ENCODE measurements around the gene UBXN2A. TPM values are rescaled to one million over a fixed set of nuclear protein-coding genes. Genes with fewer than 3 reads are reported as not detected.

Gene UBXN2A
- total and polyA plus RNA-seq, 4 donors, result 4.7 to 23.3 (median 8.1) TPM

DNA sequence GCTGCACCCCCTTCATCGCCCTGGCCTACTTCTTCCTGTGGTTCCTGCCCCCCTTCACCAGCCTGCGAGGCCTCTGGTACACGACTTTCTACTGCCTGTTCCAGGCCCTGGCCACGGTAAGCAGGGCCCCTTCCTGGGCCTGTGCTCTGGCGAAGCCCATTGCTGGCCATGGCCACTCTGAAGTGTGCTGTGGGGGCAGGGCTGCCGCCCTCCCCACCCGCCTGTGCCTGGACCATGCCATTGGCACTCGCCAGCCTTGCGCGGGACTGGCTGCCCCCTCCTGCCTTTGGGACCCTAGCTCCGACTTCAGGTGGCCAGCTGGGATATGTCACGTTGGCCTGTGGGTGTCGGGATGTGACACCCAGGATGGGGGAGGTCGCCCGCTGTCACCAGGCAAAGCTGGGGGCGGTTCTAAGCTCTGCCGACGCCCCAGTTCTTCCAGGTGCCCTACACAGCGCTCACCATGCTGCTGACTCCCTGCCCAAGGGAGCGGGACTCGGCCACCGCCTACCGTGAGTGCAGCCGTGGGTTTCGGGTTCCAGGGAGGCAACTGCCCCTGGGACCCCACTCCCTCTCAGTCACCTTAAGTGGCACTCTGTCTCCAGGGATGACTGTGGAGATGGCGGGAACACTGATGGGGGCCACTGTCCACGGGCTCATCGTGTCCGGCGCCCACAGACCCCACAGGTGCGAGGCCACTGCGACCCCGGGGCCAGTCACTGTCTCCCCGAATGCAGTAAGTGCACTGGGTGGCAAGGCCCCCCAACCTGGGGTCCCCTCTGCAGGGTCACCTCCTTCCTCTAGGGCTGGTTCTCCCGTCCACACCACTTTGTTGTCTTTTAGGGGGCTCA, 76.8 kb downstream of the UBXN2A start:
- H3K27me3 ChIP-seq (ENCODE audit: control insufficient read depth in 3 of 3, insufficient read depth in 3 of 3, low read length in 2 of 3), result no peaks in the 10 kb centered on the region
- no peak overlapping the region for H3K4me3 ChIP-seq
- no peaks in the 10 kb centered on the region for H3K4me1 ChIP-seq (ENCODE audit: control insufficient read depth in 5 of 5, insufficient read depth in 5 of 5, low read length in 5 of 5)
- H3K9ac ChIP-seq (ENCODE audit: insufficient read depth in 1 of 2, low read length in 2 of 2), result no peak overlapping the region
- DNase-seq, result no peak
- H3K36me3 ChIP-seq (ENCODE audit: control insufficient read depth in 4 of 4, insufficient read depth in 4 of 4, low read length in 4 of 4), result no peaks in the 10 kb centered on the region
- TF ChIP-seq, protein P1, sequence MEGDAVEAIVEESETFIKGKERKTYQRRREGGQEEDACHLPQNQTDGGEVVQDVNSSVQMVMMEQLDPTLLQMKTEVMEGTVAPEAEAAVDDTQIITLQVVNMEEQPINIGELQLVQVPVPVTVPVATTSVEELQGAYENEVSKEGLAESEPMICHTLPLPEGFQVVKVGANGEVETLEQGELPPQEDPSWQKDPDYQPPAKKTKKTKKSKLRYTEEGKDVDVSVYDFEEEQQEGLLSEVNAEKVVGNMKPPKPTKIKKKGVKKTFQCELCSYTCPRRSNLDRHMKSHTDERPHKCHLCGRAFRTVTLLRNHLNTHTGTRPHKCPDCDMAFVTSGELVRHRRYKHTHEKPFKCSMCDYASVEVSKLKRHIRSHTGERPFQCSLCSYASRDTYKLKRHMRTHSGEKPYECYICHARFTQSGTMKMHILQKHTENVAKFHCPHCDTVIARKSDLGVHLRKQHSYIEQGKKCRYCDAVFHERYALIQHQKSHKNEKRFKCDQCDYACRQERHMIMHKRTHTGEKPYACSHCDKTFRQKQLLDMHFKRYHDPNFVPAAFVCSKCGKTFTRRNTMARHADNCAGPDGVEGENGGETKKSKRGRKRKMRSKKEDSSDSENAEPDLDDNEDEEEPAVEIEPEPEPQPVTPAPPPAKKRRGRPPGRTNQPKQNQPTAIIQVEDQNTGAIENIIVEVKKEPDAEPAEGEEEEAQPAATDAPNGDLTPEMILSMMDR (IDR thresholded peaks at IDR 0.05; ENCODE audit: control extremely low read depth, extremely low read depth), result no peak
- H3K27ac ChIP-seq (ENCODE audit: low read depth in 1 of 2, low read length in 1 of 2), result no peak overlapping the region
- 92 to 93% methylated on average over 35 of the region's 35 CpGs for WGBS, 2 donors
- ATAC-seq (ENCODE audit: insufficient read depth, low FRiP score), result no peak
- no peaks in the 10 kb centered on the region for H3K9me3 ChIP-seq (ENCODE audit: control insufficient read depth in 4 of 4, insufficient read depth in 3 of 4, low read length in 3 of 4)

GRCh38 chr2:24017711-24018110, 77.4 kb downstream of the UBXN2A start:
- Histone ChIP-seq H3K27me3 (ENCODE audit: control insufficient read depth in 3 of 3, insufficient read depth in 3 of 3, low read length in 2 of 3) (no peaks in the 10 kb centered on the region), H3K27ac (ENCODE audit: low read depth in 1 of 2, low read length in 1 of 2) (no peak overlapping the region), H3K4me3 (no peak overlapping the region), H3K9ac (ENCODE audit: insufficient read depth in 1 of 2, low read length in 2 of 2) (no peak overlapping the region), H3K36me3 (ENCODE audit: control insufficient read depth in 4 of 4, insufficient read depth in 4 of 4, low read length in 4 of 4) (peaks cover 0 to 2% (median 0%) of the 10 kb centered on the region in 4 donors), H3K4me1 (ENCODE audit: control insufficient read depth in 5 of 5, insufficient read depth in 5 of 5, low read length in 5 of 5) (no peaks in the 10 kb centered on the region), H3K9me3 (ENCODE audit: control insufficient read depth in 4 of 4, insufficient read depth in 3 of 4, low read length in 3 of 4) (no peaks in the 10 kb centered on the region)
- DNase-seq (no peak), ATAC-seq (ENCODE audit: insufficient read depth, low FRiP score) (no peak)
- 84 to 88% methylated on average over 7 to 8 of the region's 8 CpGs for WGBS, 2 donors
- TF ChIP-seq, protein P1 (IDR thresholded peaks at IDR 0.05; ENCODE audit: control extremely low read depth, extremely low read depth), result no peak

DNA sequence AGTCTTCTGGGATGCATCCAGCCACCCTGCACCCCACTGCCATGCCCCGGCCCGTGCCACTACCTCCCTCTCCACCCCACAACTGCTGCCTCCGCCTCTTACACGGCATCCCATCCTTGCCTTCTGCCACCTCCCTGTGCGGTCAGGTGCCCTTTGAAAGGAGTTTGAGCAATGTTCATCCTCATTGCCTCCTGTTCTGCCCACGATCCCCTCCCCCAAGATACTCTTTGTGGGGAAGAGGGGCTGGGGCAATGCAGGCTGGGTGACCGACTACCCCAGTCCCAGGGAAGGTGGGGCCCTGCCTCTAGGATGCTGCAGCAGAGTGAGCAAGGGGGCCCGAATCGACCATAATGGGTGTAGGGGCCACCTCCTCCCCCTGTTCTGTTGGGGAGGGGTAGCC, 78.0 kb downstream of the UBXN2A start:
- H3K4me3 ChIP-seq, result no peak overlapping the region
- no peak for ATAC-seq (ENCODE audit: insufficient read depth, low FRiP score)
- H3K4me1 ChIP-seq (ENCODE audit: control insufficient read depth in 5 of 5, insufficient read depth in 5 of 5, low read length in 5 of 5), result no peaks in the 10 kb centered on the region
- no peaks in the 10 kb centered on the region for H3K27me3 ChIP-seq (ENCODE audit: control insufficient read depth in 3 of 3, insufficient read depth in 3 of 3, low read length in 2 of 3)
- peaks cover 0 to 7% (median 0%) of the 10 kb centered on the region in 4 donors for H3K36me3 ChIP-seq (ENCODE audit: control insufficient read depth in 4 of 4, insufficient read depth in 4 of 4, low read length in 4 of 4)
- TF ChIP-seq, protein P1 (IDR thresholded peaks at IDR 0.05; ENCODE audit: control extremely low read depth, extremely low read depth), result no peak
- no peak for DNase-seq
- 84 to 86% methylated on average over 9 of the region's 9 CpGs for WGBS, 2 donors
- no peak overlapping the region for H3K27ac ChIP-seq (ENCODE audit: low read depth in 1 of 2, low read length in 1 of 2)
- no peak overlapping the region for H3K9ac ChIP-seq (ENCODE audit: insufficient read depth in 1 of 2, low read length in 2 of 2)
- H3K9me3 ChIP-seq (ENCODE audit: control insufficient read depth in 4 of 4, insufficient read depth in 3 of 4, low read length in 3 of 4), result no peaks in the 10 kb centered on the region

Data from lung (tissue), 12 donors.